Tibial nerve (tissue), 3 donors: ENCODE data around the gene SLC17A9.

Experiments used
- CTCF ChIP-seq, 5 experiments: fragments of 200-600 bp in 3 of 5; fragments of 450-650 bp in 2 of 5; sonication (generic) in 3 of 5; IDR thresholded peaks; one replicate each; pipeline ENCODE4 v1.5.1; 2016 to 2019; ENCODE audit warnings: antibody characterized with exemption in 5 of 5, mild to moderate bottlenecking in 3 of 5, moderate library complexity in 2 of 5
- POLR2A ChIP-seq, 2 donors: fragments of 450-650 bp; IDR thresholded peaks; one replicate each; pipeline ENCODE4 v1.6.1; 2017; ENCODE audit warnings: antibody characterized with exemption in 2 of 2, mild to moderate bottlenecking in 2 of 2, moderate library complexity in 2 of 2

GRCh38 chr20:62938105-62938888 is 14.2 kb upstream of the SLC17A9 start, which contains the start of gene GID8:
- TF ChIP-seq CTCF (IDR thresholded peaks at IDR 0.05), result no peak
- TF ChIP-seq POLR2A (IDR thresholded peaks at IDR 0.05), result no peak
